SU-DHL-6 (cell line): ENCODE data around the gene TPK1.

Experiments used
- H2AFZ ChIP-seq: fragments of 200-600 bp; sonication (generic); 2 replicates; pipeline ENCODE4 v1.6.1; 2014; ENCODE audit warnings: low read depth, mild to moderate bottlenecking, moderate library complexity, mixed read lengths, antibody characterized with exemption, low read length; ENCODE audit not compliant: severe bottlenecking
- H3F3A ChIP-seq: fragments of 200-600 bp; shearing (Covaris generic); 2 replicates; pipeline ENCODE4 v1.6.0; 2016; ENCODE audit warnings: antibody characterized with exemption, mild to moderate bottlenecking; ENCODE audit not compliant: insufficient read depth
- H3K27ac ChIP-seq: fragments of 200-600 bp; sonication (generic); 2 replicates; pipeline ENCODE4 v1.5.1; 2016; ENCODE audit warnings: low read depth, mild to moderate bottlenecking, low read length, moderate library complexity, mixed read lengths
- H3K27me3 ChIP-seq: fragments of 200-600 bp; sonication (generic), shearing (Covaris generic); 2 replicates; pipeline ENCODE4 v1.6.0; 2014; ENCODE audit warnings: mild to moderate bottlenecking, low read length
- H3K36me3 ChIP-seq: fragments of 200-600 bp; sonication (generic); 2 replicates; pipeline ENCODE4 v1.6.1; 2014; ENCODE audit warnings: mild to moderate bottlenecking, low read length, mixed read lengths
- H3K4me2 ChIP-seq: fragments of 300-600, 200-600 bp; shearing (Covaris generic), sonication (generic); 2 replicates; pipeline ENCODE4 v1.6.0; 2014; ENCODE audit warnings: low read length, low read depth, mild to moderate bottlenecking; ENCODE audit not compliant: poor library complexity, severe bottlenecking
- H3K4me3 ChIP-seq: fragments of 200-600 bp; sonication (generic); 2 replicates; pipeline ENCODE4 v1.5.1; 2014; ENCODE audit warnings: antibody characterized with exemption, low read length, mild to moderate bottlenecking, mixed read lengths; ENCODE audit not compliant: insufficient read depth, poor library complexity, severe bottlenecking
- H3K79me2 ChIP-seq: fragments of 200-600 bp; sonication (generic); 2 replicates; pipeline ENCODE4 v1.6.1; 2014; ENCODE audit warnings: mild to moderate bottlenecking, low read length, moderate library complexity; ENCODE audit not compliant: insufficient read depth
- H3K9ac ChIP-seq: fragments of 200-600 bp; sonication (generic); 2 replicates; pipeline ENCODE4 v1.7.0; 2014; ENCODE audit warnings: mild to moderate bottlenecking, low read length
- H3K9me2 ChIP-seq: fragments of 200-600 bp; sonication (generic); replicated peaks from 2 replicates; pipeline ENCODE4 v1.6.1; 2014; ENCODE audit warnings: low read length; ENCODE audit not compliant: insufficient read depth
- H3K9me3 ChIP-seq: fragments of 200-600 bp; sonication (generic); 2 replicates; pipeline ENCODE4 v1.6.1; 2014; ENCODE audit warnings: low read length, mixed read lengths; ENCODE audit not compliant: insufficient read depth
- H4K20me1 ChIP-seq: fragments of 200-600 bp; sonication (generic); 2 replicates; pipeline ENCODE4 v1.6.1; 2014; ENCODE audit warnings: low read depth, mild to moderate bottlenecking, antibody characterized with exemption, low read length, moderate library complexity, mixed read lengths
- EZH2phosphoT487 ChIP-seq: fragments of 200-600 bp; sonication (generic), shearing (Covaris generic); conservative IDR thresholded peaks from 2 replicates; pipeline ENCODE4 v1.6.1; 2018; ENCODE audit warnings: mild to moderate bottlenecking, antibody characterized with exemption, low read length, moderate library complexity, mixed read lengths
- TF ChIP-seq, protein P1 (sequence below): fragments of 200-600 bp; sonication (generic); IDR thresholded peaks from one replicate; pipeline ENCODE4 v1.5.1; 2017; ENCODE audit warnings: antibody characterized with exemption, mild to moderate bottlenecking, low read length, moderate library complexity; ENCODE audit not compliant: insufficient read depth, poor library complexity, severe bottlenecking

TPK1 gene

DNA sequence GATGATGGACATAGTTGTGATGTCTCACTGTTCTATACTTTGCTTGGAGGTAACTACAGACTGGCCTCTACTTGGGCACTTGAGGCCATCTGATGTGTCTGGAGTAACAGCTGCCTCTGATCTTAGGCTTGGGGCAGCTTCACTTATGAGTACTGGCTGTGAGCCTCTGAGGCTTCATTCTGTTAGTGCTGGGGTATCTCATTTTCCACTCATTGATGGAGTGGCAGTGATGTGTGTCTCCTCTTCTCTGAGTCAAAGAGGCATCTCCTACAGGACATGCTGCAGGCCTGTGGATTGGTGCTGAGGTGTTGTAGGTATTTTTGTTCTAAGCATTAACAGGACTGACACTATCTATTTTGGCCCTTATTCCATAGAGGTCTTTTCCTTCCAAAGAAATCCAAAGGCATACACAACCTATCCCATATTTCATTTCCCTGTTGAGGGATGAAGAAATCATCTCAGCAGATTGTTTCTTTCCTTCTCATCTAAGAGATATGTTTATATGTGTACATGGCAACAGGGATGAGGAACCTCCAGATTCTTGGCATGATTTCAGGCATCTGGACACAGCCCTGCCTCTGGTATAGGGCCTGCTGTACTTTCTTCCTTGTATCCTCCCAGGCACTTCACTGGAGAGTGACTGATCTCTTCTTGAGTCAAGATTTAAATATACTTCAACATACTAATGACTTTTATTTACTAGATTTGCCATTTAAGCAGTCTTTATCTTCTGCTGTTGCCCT, 366.7 kb downstream of the TPK1 start:
- TF ChIP-seq, protein P1, sequence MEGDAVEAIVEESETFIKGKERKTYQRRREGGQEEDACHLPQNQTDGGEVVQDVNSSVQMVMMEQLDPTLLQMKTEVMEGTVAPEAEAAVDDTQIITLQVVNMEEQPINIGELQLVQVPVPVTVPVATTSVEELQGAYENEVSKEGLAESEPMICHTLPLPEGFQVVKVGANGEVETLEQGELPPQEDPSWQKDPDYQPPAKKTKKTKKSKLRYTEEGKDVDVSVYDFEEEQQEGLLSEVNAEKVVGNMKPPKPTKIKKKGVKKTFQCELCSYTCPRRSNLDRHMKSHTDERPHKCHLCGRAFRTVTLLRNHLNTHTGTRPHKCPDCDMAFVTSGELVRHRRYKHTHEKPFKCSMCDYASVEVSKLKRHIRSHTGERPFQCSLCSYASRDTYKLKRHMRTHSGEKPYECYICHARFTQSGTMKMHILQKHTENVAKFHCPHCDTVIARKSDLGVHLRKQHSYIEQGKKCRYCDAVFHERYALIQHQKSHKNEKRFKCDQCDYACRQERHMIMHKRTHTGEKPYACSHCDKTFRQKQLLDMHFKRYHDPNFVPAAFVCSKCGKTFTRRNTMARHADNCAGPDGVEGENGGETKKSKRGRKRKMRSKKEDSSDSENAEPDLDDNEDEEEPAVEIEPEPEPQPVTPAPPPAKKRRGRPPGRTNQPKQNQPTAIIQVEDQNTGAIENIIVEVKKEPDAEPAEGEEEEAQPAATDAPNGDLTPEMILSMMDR: no peak
- no peak for TF ChIP-seq EZH2phosphoT487
- Histone ChIP-seq H3K36me3 (no peaks in the 10 kb centered on the region), H3K79me2 (no peaks in the 10 kb centered on the region), H3K9ac (no peak overlapping the region), H3K9me3 (no peaks in the 10 kb centered on the region), H4K20me1 (no peaks in the 10 kb centered on the region), H3K4me3 (no peak overlapping the region), H3K27me3 (no peaks in the 10 kb centered on the region), H2AFZ (no peak overlapping the region), H3K9me2 (no peaks in the 10 kb centered on the region), H3F3A (no peaks in the 10 kb centered on the region), H3K4me2 (no peak overlapping the region), H3K27ac (no peak overlapping the region)

GRCh38 chr7:144459635-144460034, 376.2 kb downstream of the TPK1 start:
- H3K4me2 ChIP-seq: no peak overlapping the region
- TF ChIP-seq, protein P1: no peak
- no peak for TF ChIP-seq EZH2phosphoT487

DNA sequence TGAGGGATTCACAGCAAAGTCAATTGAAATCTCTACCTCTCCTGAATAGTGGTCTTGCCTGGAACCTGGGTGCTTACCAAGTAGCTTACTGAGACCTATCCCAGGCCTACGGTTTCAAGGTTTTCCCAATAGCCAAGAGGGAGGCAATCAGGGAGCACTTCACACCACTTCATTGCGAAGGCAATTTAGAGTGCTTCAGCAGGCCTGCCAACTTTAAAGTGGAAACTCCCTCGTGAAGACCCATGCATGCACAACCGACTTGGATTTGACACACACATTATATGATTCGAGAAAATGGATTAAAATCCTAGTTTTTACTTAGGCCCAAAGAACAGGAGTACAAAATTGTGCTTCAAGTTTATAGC, 380.8 kb downstream of the TPK1 start:
- Histone ChIP-seq H2AFZ (no peak overlapping the region), H3K9me3 (peaks cover 4% of the 10 kb centered on the region; the same call in 1 of the 2 replicates), H3K9me2 (no peaks in the 10 kb centered on the region), H4K20me1 (no peaks in the 10 kb centered on the region), H3F3A (no peaks in the 10 kb centered on the region), H3K9ac (no peak overlapping the region), H3K36me3 (no peaks in the 10 kb centered on the region), H3K27ac (no peak overlapping the region), H3K4me2 (no peak overlapping the region), H3K4me3 (no peak overlapping the region), H3K79me2 (no peaks in the 10 kb centered on the region), H3K27me3 (no peaks in the 10 kb centered on the region)
- TF ChIP-seq, protein P1: no peak
- TF ChIP-seq EZH2phosphoT487: no peak

More at GRCh38 chr7:144459635-144460034, 376.2 kb downstream of the TPK1 start:
- no peak overlapping the region for H3K4me3 ChIP-seq
- no peaks in the 10 kb centered on the region for H3K9me2 ChIP-seq
- no peaks in the 10 kb centered on the region for H3K79me2 ChIP-seq
- no peaks in the 10 kb centered on the region for H3K36me3 ChIP-seq
- peaks cover under 1% of the 10 kb centered on the region; the same call in 1 of the 2 replicates for H3K9me3 ChIP-seq
- H3K9ac ChIP-seq: no peak overlapping the region
- no peaks in the 10 kb centered on the region for H3K27me3 ChIP-seq
- no peaks in the 10 kb centered on the region for H4K20me1 ChIP-seq
- H2AFZ ChIP-seq: no peak overlapping the region
- no peaks in the 10 kb centered on the region for H3F3A ChIP-seq
- no peak overlapping the region for H3K27ac ChIP-seq
